ENCODE results near the gene EN2.

Gene EN2

DNA sequence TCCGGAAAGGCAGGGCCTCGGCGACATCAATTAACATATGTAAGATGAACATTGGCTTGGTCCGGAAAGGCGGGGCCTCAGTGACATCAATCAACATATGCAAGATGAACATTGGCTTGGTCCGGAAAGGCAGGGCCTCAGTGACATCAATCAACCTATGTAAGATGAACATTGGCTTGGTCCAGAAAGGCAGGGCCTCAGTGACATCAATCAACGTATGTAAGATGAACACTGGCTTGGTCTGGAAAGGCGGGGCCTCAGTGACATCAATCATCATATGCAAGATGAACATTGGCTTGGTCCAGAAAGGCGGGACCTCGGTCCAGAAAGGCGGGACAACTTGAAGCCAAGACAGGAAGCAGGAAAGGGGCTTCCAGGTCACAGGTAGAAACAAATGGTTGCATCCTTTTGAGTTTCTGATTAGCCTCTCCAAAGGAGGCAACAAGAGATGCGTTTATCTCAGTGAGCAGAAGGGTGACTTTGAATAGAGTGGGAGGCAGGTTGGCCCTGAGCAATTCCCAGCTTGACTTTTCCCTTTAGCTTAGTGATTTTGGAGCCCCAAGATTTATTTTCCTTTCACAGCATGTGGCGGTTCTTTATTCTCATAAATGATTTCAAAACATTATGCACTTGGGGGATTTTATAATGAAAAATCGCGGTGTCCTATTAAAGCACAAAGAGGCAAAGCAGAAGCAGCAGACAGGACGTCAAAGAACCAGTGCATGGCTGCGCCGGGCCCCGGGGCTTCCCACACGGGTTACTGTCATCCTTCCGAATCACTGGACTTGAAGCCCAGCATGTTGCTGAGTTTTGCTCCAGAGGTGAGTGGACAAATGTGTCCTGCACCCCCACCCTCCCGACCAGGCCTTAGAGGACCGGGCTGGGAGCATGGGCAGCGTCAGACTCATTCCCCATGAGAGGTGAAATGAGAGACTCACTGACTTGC, 43.1 kb upstream of the EN2 start:
- DNase-seq (ENCODE audit: insufficient read length, low spot score) (no peak), FAIRE-seq (no peak)
- TF ChIP-seq, protein P1, sequence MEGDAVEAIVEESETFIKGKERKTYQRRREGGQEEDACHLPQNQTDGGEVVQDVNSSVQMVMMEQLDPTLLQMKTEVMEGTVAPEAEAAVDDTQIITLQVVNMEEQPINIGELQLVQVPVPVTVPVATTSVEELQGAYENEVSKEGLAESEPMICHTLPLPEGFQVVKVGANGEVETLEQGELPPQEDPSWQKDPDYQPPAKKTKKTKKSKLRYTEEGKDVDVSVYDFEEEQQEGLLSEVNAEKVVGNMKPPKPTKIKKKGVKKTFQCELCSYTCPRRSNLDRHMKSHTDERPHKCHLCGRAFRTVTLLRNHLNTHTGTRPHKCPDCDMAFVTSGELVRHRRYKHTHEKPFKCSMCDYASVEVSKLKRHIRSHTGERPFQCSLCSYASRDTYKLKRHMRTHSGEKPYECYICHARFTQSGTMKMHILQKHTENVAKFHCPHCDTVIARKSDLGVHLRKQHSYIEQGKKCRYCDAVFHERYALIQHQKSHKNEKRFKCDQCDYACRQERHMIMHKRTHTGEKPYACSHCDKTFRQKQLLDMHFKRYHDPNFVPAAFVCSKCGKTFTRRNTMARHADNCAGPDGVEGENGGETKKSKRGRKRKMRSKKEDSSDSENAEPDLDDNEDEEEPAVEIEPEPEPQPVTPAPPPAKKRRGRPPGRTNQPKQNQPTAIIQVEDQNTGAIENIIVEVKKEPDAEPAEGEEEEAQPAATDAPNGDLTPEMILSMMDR (IDR thresholded peaks at IDR 0.05; ENCODE audit: insufficient read depth, missing control alignments), result no peak

DNA sequence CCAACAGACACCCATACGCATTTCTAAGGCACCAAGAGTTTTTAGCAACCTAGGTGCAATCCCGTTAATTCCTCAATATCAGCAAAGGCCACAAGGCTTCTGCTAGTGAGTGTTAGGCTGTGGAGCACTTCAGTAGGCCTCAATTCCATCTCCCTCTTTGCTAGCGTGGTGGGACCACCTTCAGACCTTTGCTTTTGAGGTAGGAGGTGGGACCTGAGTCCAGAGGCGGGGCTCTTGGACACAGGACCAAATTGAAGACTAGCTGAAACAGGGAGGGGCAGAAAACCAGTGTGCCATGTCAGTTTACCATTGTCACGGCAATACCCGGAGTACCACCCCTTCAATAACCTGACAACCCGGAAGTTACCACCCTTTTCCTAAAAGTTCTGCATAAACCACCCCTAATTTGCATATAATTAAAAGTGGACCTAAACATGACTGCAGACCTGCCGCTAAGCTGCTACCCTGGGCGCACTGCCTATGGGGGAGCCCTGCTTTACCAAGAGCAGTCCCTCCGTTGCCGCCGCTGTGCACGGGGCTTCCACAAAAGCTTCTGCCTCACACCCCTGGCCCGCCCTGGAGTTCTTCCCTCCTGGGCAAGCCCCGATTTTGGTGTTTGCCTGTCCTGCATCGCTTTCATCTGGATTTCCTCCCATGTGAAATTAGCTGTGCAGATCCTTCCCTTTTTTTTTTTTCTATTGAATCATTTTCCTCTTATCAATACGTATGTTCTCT, 41.1 kb upstream of the EN2 start:
- DNase-seq (ENCODE audit: insufficient read length, low spot score) (no peak), FAIRE-seq (no peak)
- TF ChIP-seq, protein P1 (IDR thresholded peaks at IDR 0.05; ENCODE audit: insufficient read depth, missing control alignments), result no peak

DNA sequence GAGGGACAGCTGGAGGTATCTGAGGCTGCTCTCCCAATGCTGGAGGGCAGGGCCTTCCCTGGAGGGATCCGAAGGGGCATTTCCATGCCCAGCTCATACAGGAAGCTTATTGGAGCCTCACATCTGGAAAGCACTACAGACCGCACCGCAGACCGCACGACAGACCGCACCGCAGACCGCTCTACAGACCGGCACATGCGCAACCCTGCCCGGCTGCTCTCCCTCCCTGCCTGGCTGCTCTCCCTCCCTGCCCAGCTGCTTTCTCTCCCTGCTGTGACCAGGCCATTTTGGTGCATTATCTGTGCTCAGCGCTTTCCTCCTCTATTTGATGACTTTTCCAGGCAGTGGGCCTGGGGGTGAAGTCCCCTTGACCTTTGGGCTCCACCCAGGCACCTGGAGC, 39.6 kb upstream of the EN2 start:
- no peak for DNase-seq (ENCODE audit: insufficient read length, low spot score)
- no peak for FAIRE-seq
- TF ChIP-seq, protein P1 (IDR thresholded peaks at IDR 0.05; ENCODE audit: insufficient read depth, missing control alignments), result no peak

DNA sequence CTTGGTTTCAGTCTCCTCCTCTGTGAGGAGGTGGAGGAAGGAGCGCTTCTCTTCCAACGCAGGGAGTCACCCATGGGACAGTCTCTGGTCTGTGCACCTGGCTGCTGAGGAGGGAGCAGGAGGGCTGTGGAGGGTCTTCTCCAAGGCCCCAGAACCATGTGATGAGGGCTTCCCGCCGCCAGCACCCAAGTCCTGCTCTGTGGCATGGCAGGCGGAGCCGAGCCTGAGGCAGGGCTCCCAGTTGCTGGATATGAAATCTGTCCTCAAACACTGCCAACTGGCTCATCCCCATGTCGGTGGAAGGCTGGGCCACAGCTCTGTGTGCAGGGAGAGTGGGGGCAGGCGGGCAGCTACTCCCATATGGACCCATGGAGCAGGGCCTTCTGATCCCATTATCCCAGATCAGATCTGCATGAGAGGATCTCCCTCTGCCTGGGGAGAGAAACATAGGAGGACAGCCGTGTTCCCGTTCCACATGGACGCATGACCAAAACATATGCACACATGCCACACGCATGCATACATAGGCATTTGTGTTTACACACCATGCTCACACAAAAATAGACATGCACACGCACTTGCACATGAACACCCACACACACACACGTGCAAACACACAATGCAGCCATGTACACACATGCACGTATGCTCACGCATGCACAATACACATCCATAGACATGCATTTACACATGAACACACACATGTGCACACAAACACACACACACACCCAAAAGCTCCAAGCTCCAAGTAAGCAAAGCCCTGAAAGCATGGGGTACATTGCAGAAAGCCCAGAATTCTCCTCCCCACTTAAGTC, 38.8 kb upstream of the EN2 start:
- DNase-seq (ENCODE audit: insufficient read length, low spot score) (no peak), FAIRE-seq (no peak)
- TF ChIP-seq, protein P1 (IDR thresholded peaks at IDR 0.05; ENCODE audit: insufficient read depth, missing control alignments), result no peak

DNA sequence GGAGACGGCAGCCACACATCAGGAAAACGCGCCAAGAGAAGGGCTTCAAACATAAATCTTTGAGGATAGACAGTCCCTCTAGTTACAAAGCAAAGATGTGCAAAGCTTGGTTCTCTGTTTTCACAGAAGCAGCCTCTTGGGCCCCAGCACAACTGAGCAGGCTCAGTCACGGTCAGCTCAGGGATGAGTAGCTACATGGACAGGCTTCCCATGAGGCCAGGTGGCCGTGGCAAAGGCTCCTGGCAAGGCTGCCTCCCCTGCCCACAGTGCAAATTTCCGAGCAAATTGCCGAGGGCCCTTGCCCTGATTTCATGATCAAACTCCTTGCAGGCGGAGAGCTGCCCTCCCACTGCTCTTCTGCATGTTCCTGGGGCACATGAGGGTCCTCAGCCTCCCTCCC, 37.8 kb upstream of the EN2 start:
- FAIRE-seq (no peak), DNase-seq (ENCODE audit: insufficient read length, low spot score) (no peak)
- TF ChIP-seq, protein P1 (IDR thresholded peaks at IDR 0.05; ENCODE audit: insufficient read depth, missing control alignments), result no peak

DNA sequence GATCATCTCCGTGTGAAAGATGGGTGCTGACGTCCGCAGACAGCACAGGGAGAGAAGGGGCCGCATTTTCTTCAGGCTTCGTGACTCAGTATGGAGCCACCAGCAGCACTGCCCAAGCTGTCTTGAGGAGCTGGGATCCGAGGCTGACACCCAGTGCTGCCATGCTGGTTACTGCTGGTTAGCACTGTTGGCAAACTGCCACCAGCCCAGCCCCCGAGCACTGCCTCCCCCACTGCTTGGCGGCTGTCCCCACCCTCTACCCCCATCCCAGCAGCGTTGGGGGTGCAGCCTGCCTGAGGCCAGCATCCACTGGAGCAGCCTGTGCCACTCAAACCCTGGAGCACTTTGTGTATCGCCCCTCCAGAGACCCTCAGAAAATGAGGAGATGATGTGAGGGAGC, 35.8 kb upstream of the EN2 start:
- DNase-seq (ENCODE audit: insufficient read length, low spot score), result no peak
- TF ChIP-seq, protein P1 (IDR thresholded peaks at IDR 0.05; ENCODE audit: insufficient read depth, missing control alignments), result no peak
- FAIRE-seq, result no peak

Data from D721Med (cell line).